Trophoblast cell (in vitro differentiated cells and primary cell): ENCODE results near the gene SULT1A4.
"Not testable (repeated sequence)": the region's sequence is repeated elsewhere in the genome, so short reads cannot be mapped to it uniquely, and the experiment has no call there.

Experiments used
- DNase-seq, 2 donors: peaks; one replicate each; pipeline ENCODE4 v3.0.0-alpha.2; 2016
- H2AFZ ChIP-seq: 2 replicates; pipeline ENCODE4 v1.6.1; 2013; ENCODE audit warnings: low read length, moderate library complexity, mild to moderate bottlenecking; ENCODE audit not compliant: insufficient read depth, poor library complexity
- H2AK5ac ChIP-seq: 2 replicates; pipeline ENCODE4 v1.6.1; 2013; ENCODE audit warnings: mild to moderate bottlenecking, low read length
- H2BK120ac ChIP-seq: 2 replicates; pipeline ENCODE4 v1.6.1; 2013; ENCODE audit warnings: low read length, mild to moderate bottlenecking, moderate library complexity; ENCODE audit not compliant: insufficient read depth, poor library complexity
- H2BK12ac ChIP-seq: 2 replicates; pipeline ENCODE4 v1.6.1; 2013; ENCODE audit warnings: mild to moderate bottlenecking, low read length, moderate library complexity
- H2BK5ac ChIP-seq: 2 replicates; pipeline ENCODE4 v1.6.1; 2013; ENCODE audit warnings: low read length, low read depth, moderate library complexity, mild to moderate bottlenecking; ENCODE audit not compliant: poor library complexity
- H3K14ac ChIP-seq: 2 replicates; pipeline ENCODE4 v1.6.1; 2013; ENCODE audit warnings: mild to moderate bottlenecking, low read length
- H3K18ac ChIP-seq: 2 replicates; pipeline ENCODE4 v1.6.1; 2013; ENCODE audit warnings: mild to moderate bottlenecking, low read length
- H3K23ac ChIP-seq: 2 replicates; pipeline ENCODE4 v1.6.1; 2013; ENCODE audit warnings: low read length
- H3K27ac ChIP-seq: 2 replicates; pipeline ENCODE4 v1.5.1; 2013; ENCODE audit warnings: low read depth, mild to moderate bottlenecking, inconsistent platforms, low read length, moderate library complexity
- H3K27me3 ChIP-seq: 2 replicates; pipeline ENCODE4 v1.6.1; 2013; ENCODE audit warnings: inconsistent platforms, mild to moderate bottlenecking, low read length, moderate library complexity; ENCODE audit not compliant: insufficient read depth
- H3K36me3 ChIP-seq, 2 experiments: 1 replicate in 1 of 2; 2 replicates in 1 of 2; pipeline ENCODE4 v1.6.1; 2013; ENCODE audit warnings: low read length in 2 of 2, mild to moderate bottlenecking in 2 of 2, moderate library complexity in 1 of 2; ENCODE audit not compliant: insufficient read depth in 2 of 2, control insufficient read depth in 1 of 2
- H3K4ac ChIP-seq: 2 replicates; pipeline ENCODE4 v1.6.1; 2013; ENCODE audit warnings: low read depth, mild to moderate bottlenecking, low read length, moderate library complexity
- H3K4me1 ChIP-seq, 2 experiments: 1 replicate in 1 of 2; 2 replicates in 1 of 2; pipeline ENCODE4 v1.6.1; 2013; ENCODE audit warnings: low read length in 2 of 2, mild to moderate bottlenecking in 2 of 2, moderate library complexity in 1 of 2; ENCODE audit not compliant: insufficient read depth in 2 of 2, control insufficient read depth in 1 of 2
- H3K4me2 ChIP-seq: 2 replicates; pipeline ENCODE4 v1.6.1; 2013; ENCODE audit warnings: inconsistent platforms, mild to moderate bottlenecking, low read length, moderate library complexity
- H3K4me3 ChIP-seq: 2 replicates; pipeline ENCODE4 v1.5.1; 2013; ENCODE audit warnings: mild to moderate bottlenecking, low read depth, low read length, inconsistent platforms
- H3K79me1 ChIP-seq: one replicate; pipeline ENCODE4 v1.6.1; 2013; ENCODE audit warnings: low read length
- H3K79me2 ChIP-seq: 2 replicates; pipeline ENCODE4 v1.6.1; 2013; ENCODE audit warnings: low read length, mild to moderate bottlenecking; ENCODE audit not compliant: control insufficient read depth, insufficient read depth, poor library complexity
- H3K9ac ChIP-seq: 2 replicates; pipeline ENCODE4 v1.6.1; 2013; ENCODE audit warnings: mild to moderate bottlenecking, low read length
- H3K9me3 ChIP-seq: 2 replicates; pipeline ENCODE4 v1.6.1; 2013; ENCODE audit warnings: low read depth, mild to moderate bottlenecking, control low read depth, inconsistent platforms, low read length; ENCODE audit not compliant: insufficient read depth
- H4K12ac ChIP-seq: 2 replicates; pipeline ENCODE4 v1.6.1; 2013; ENCODE audit warnings: low read depth, mild to moderate bottlenecking, low read length, moderate library complexity
- H4K8ac ChIP-seq: 2 replicates; pipeline ENCODE4 v1.6.1; 2013; ENCODE audit warnings: low read depth, mild to moderate bottlenecking, low read length, moderate library complexity
- H4K91ac ChIP-seq: one replicate; pipeline ENCODE4 v1.6.1; 2013; ENCODE audit warnings: low read depth, mild to moderate bottlenecking, low read length, moderate library complexity
- WGBS: extraction: QIAGEN DNeasy Blood & Tissue Kit; methylation state at CpG from one replicate; pipeline ENCODE4 v1.1.7; 2013; ENCODE audit warnings: missing lambda C conversion rate; ENCODE audit not compliant: insufficient read length, insufficient coverage; ENCODE audit errors: extremely low coverage; 5-methylcytosine and 5-hydroxymethylcytosine counted together

Gene SULT1A4

DNA sequence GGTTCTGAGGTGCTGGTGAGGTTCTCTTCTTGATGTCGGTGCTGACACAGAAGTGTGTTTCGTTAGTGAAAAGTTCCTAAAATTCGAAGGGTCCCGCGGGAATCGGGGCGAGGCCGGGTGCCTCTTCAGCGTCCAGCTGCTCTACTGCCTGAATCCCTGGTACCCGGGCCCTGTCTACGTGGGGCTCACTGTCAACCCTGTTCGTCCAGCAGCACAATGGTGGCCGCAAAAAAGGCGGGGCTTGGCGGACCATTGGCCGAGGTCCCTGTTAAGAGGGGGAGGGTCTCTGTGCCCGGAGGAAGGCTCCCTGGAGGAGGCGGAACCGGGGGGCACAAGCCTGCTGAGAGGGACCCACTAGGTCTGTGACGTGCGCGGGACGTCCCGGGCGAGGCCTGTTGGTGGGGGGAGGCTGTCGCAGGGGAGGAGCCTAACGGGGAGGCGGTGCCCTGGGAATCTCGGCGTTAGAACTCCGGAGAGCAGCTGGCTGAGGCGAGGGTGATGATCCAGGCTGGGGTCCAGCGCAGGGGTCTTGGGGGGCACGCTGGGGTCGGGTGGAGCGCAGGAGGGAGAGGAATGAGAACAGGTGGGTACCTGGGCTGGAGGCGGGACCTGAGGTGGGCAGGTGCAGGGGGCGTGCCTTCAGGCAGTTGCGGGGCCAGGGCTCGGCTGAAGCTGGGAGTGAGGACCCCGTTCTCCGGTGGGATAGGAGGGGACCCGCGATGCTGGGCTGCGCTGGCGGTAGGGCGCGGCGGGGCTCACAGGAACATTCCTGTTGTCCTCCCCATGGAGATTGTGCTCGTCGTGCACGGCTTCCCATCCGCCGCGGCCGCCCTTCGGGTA, 6.5 kb downstream of the SULT1A4 start:
- not testable (repeated sequence) for H2AFZ ChIP-seq, H3K4me2 ChIP-seq, H2AK5ac ChIP-seq, H3K23ac ChIP-seq, H3K14ac ChIP-seq, H3K4ac ChIP-seq, H2BK12ac ChIP-seq, H3K4me1 ChIP-seq, DNase-seq, H3K9me3 ChIP-seq, H2BK5ac ChIP-seq, H3K18ac ChIP-seq, H3K36me3 ChIP-seq, H4K8ac ChIP-seq, H3K9ac ChIP-seq, H3K79me2 ChIP-seq, H3K4me3 ChIP-seq, H2BK120ac ChIP-seq, H4K91ac ChIP-seq, H3K79me1 ChIP-seq, H3K27me3 ChIP-seq, H3K27ac ChIP-seq, H4K12ac ChIP-seq
- no CpG with 5 or more reads among the region's 57 CpGs for WGBS

DNA sequence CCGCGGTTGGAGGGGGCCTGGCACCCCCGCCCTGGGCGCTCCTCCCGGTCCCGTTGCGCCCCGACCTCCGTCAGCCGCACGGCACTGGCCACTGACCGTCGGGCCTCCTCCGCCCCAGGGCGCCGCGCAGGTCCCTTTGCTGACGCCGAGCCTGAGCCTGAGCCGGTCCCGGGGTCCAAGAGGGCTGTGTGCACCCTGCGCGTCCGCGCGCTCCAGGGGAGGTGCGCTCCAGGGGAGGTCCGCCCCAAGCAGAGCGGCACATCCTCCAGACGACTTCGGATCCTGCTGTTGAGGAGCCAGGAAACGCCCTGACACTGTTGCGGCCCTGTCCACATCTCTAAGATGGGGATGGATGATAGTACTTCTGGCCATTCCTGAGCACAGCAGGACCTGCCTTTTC, 7.2 kb downstream of the SULT1A4 start:
- H3K14ac ChIP-seq, H3K27ac ChIP-seq, H2BK5ac ChIP-seq, H3K36me3 ChIP-seq, H3K9me3 ChIP-seq, H3K4ac ChIP-seq, H3K18ac ChIP-seq, H4K8ac ChIP-seq, H3K4me2 ChIP-seq, DNase-seq, H2AK5ac ChIP-seq, H3K79me1 ChIP-seq, H4K12ac ChIP-seq, H2BK12ac ChIP-seq, H3K9ac ChIP-seq, H3K27me3 ChIP-seq, H3K4me3 ChIP-seq, H3K23ac ChIP-seq, H3K79me2 ChIP-seq, H4K91ac ChIP-seq, H3K4me1 ChIP-seq, H2AFZ ChIP-seq, H2BK120ac ChIP-seq: not testable (repeated sequence)
- no CpG with 5 or more reads among the region's 33 CpGs for WGBS

DNA sequence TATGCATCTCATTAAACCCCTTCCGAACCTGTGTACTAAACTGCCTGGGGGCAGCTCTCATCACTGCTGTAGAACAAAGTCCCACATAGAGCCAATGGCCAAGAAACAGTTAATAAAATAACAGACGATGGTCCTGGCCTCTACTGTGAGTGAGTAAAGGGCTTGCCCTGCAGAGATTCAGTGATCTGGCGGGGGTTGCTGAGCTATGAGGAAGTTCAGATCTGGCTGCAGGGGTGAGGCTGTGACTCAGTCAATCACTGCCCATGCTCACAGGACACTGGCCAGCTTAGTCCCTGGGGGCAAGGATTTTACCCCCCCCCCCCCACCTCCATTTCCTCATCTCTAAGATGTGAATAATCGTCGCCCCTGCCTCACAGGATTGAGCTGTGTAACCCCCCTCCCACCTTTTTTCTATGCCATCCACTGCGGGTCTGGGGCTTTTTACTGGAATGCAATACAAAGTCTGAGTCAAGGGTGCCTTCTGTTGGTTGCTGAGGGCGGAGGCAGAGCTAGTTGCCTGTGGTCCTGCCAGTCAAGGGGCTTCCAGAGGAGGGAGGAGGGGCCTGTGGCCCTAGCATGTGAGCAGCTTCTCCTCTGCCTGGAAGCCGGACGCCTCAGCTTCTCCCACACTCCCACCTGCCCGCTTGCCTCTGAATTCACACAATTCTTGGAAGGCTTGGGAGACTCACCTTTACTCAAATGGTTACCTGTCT, 8.1 kb downstream of the SULT1A4 start:
- not testable (repeated sequence) for H3K9me3 ChIP-seq, H4K8ac ChIP-seq, H2BK12ac ChIP-seq, H3K4ac ChIP-seq, H3K4me1 ChIP-seq, H2AFZ ChIP-seq, H2BK120ac ChIP-seq, H3K27ac ChIP-seq, H2BK5ac ChIP-seq, H3K23ac ChIP-seq, H3K79me2 ChIP-seq, H4K91ac ChIP-seq, H3K4me3 ChIP-seq, H3K27me3 ChIP-seq, H4K12ac ChIP-seq, H3K4me2 ChIP-seq, H3K18ac ChIP-seq, DNase-seq, H3K14ac ChIP-seq, H3K79me1 ChIP-seq, H3K36me3 ChIP-seq, H2AK5ac ChIP-seq, H3K9ac ChIP-seq
- WGBS = no CpG with 5 or more reads among the region's 10 CpGs

DNA sequence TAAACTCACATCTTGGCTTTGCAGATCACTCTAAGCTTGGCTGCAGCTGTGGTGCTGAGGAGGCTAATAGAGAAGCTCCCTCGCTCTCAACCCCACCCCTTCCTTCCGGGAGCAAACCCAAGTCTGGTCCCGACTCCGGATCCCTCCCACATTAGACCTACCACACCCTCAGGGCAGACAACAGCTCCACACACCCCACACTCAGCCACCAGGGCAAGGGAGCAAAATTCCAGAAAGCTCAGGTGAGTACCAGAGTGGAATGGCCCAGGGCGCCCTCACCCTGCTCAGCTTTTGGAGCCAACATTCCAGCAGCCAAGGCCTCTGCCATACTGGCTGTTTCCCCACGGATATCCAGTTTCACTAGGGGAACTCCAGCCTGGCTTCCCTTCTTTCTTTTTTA, 9.9 kb downstream of the SULT1A4 start:
- not testable (repeated sequence) for H2BK5ac ChIP-seq, H3K36me3 ChIP-seq, DNase-seq, H2AK5ac ChIP-seq, H2BK12ac ChIP-seq, H3K27me3 ChIP-seq, H3K23ac ChIP-seq, H3K18ac ChIP-seq, H2BK120ac ChIP-seq, H3K79me2 ChIP-seq, H4K8ac ChIP-seq, H2AFZ ChIP-seq, H3K9me3 ChIP-seq, H3K27ac ChIP-seq, H3K4ac ChIP-seq, H3K4me1 ChIP-seq, H4K12ac ChIP-seq, H3K79me1 ChIP-seq, H3K14ac ChIP-seq, H3K9ac ChIP-seq, H3K4me3 ChIP-seq, H4K91ac ChIP-seq
- peak overlapping the region; percentile 34 for H3K4me2 ChIP-seq
- WGBS = no CpG with 5 or more reads among the region's 6 CpGs
